SW480 (cell line): ENCODE results near the gene IVD.

ENCODE experiments used
- DNase-seq: peaks from one replicate; pipeline ENCODE4 v3.0.0-alpha.2; 2016; ENCODE audit warnings: low spot score

Gene IVD

DNA sequence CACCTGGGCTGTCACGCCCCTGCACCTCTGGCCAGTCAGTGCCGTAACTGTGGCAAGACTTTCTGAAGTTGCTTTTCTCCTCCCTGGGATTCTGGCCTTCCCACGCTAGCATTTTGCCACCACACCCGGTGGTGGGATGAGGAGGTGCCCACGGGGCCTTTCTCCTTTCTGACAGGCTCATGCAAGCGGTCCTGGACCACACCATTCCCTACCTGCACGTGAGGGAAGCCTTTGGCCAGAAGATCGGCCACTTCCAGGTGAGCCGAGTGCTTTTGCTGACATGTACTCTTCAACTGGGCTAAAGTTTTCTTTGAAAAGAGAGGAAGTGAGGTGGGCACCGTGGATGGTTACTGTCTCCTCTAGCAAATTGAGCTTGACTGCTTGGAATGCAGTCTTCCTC lies 9.6 kb downstream of the IVD start:
- no peak for DNase-seq

DNA sequence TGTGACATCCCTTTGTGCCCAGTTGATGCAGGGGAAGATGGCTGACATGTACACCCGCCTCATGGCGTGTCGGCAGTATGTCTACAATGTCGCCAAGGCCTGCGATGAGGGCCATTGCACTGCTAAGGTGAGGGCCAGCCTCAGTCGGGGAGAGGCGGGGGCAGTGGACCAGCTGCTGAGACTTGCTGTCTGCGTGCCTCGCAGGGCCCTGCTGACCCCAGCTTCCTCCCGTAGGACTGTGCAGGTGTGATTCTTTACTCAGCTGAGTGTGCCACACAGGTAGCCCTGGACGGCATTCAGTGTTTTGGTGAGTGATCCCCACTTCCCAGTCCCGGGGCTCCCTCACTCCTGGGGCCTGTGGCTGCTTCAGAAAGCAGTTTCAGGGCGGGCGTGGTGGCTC lies 10.5 kb downstream of the IVD start:
- DNase-seq, result no peak

DNA sequence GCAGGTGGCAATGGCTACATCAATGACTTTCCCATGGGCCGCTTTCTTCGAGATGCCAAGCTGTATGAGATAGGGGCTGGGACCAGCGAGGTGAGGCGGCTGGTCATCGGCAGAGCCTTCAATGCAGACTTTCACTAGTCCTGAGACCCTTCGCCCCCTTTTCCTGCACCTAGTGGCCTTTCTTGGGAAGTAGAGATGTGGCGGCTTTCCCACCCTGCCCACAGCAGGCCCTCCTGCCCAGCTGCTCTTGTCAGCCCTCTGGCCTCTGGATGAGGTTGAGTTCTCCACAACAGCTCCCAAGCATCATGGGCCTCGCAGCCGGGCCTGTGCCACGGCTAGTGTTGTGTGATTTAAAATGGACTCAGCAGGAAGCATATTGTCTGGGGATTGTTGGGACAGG lies 12.5 kb downstream of the IVD start:
- DNase-seq, result no peak

DNA sequence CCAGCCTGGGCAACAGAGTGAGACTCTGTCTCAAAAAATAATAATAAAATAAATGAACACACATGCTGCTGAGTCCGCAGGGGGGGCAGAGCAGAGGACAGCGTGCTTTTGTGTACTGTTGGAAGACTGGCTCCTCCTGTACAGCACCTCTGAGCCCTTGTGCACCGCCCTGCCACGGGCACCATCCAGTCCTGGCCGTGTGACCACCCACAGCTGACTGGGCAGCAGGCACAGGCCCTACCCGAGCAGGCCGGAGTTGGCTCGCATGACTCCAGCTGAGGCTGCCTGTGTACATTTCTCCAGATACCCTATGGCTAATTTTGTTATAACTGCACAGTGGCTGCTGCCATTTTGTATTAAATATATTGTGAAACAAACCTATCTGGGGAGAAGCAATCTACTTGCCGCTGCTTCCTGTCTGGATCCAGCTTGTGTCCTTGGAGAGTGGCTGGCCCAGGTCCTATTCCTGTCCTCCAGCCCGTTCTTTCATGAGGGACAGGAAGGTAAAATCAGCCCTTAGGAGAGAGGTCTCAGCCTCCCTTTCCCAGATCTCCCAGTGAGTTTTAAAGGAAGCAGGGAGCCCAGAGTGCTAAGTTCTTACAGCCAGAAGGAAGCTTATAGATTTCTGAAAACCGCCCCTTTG lies 14.6 kb downstream of the IVD start:
- DNase-seq, result no peak

DNA sequence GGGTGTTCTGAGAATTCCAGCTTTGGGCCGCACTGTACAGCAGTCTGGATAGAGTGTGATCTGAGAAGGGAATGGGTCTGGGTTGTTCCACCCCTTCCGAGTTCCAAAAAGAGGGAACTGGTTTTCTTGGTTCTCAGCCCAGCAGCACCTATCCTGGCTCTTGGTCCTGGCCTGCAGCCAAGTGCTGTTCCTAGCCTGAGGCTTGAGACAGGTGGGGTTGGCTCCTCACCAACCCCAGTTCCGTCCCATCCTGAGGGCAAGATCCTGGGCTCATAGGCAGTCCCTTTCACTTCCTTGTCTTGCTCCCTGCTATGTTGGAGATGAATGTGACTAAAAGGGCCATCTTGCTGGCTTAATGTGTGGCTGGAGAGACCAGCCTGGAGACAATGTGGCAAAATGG lies 15.2 kb downstream of the IVD start:
- no peak for DNase-seq

DNA sequence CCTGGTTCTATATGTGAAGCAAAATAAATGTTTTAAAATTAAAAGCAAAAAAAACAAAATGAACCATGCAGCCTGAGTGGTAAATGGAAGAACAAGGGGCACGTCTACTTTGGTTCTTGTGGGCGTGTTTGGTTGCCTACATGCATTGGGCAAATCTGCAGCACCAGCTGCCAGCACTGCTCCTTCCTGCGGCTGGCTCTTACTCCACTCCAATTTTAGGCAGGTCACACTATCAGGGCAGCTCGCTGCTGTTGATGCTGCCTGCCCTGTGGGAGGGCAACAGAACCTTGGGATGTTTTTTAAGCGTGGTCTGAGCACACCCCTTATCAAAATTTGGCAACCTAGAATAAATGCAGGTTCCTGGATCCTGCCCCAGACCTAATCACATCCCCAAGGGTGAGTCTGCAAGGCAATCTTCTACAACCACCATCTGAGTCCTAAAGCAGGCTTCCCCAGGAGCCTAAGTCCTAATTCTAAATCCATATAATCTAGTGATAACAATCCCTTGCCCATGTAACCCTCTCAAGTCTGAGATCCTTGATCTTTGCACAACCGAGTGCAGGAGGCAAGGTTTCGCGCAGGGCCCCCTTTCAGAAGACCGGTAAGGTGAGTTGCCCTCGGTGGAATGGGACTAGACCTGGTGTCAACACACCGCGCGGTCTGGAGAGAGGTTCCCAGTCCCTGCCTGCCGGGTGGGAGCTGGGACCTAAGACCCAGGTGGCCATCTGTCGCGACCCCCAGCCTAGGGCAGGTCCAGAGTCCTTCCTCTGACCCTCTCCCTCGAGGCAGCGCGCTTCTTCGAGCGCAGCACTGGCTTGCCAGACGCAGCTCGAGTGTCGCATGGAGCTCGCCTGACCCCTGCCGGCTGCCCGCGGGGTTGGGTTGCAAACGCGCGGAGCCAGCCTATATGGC lies 15.9 kb downstream of the IVD start:
- peak; percentile 33 for DNase-seq

DNA sequence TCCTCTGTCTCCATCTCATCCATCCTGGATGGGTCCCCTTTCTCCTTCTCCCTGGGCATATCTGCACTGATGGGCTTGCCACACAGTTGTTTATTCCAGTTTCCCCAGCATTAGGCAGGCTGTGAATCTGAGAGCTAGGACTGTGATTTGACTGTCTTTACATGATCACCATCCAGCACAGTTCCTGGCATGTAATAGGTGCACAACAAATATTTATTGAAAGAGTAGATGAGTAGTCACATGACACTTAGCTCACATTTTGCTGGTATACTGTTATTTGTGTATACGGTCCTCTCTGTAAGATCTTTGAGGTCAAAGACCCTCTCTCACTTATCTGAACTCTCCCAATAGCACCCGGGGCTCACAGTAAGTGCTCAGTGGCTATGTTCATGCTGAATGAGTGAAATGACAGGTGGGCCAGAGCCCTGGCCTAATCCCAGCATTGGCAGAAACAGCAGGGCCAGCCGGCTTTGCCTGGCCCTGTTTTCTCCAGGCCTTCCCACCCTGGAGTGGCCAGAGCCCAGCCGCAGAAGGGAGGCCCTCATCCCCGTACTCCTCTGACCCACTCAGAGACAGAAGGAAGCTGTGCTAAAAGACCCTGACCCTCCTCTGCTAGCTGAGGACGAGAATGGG lies 19.0 kb downstream of the IVD start:
- no peak for DNase-seq

DNA sequence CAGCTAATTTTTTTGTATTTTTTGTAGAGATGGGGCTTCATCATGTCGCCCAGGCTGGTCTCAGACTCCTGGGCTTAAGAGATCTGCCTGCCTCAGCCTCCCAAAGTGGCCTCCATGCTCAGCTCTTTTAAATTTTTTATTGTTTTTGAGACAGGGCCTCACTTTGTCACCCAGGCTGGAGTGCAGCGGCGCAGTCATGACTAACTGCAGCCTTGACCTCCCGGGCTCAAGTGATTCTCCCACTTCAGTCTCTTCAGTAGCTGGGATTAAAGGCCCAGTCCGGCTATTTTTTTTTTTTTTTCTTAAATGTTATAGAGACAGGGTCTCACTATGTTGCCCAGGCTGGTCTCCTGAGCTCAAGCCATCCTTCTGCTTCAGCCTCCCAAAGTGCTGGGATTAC lies 20.1 kb downstream of the IVD start:
- no peak for DNase-seq

DNA sequence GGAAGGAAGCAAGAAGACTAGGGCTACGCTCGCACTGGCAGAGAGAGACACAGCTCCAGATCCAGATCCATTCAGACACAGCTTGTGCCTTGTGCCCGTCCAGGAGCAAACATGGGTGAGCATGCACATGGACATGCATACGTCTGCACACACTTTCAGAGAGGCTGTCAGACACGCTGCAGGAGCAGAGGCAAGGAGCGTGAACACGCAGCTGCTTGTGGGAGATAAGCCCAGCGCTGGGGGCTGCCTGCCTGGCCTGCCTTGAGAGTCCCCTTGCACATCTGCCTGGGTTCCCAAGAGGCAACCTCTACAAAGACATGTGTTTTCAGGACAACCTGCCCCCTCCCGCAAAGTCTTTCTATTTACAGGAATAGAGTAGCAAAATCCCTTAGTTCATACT lies 21.6 kb downstream of the IVD start:
- DNase-seq, result no peak

DNA sequence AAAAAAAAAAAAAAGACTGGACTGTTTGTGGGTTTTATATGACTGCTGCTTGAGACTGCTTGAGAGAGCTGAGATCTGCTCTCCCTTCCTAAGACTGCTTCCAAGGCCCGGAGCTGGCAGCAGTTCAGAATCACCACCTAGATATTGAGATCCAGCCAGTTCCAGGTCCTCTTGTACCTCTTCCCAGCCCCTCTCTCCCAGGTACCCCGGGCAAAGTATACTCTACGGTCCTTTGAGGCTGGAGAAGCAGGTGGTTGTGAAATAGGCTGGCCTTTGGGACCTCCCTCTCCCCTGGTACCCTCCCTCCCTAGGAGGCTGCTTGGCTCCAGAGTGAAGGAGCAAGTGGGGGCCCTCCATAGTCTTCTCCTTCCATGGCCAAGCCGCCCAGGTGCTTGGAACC lies 22.6 kb downstream of the IVD start:
- no peak for DNase-seq

DNA sequence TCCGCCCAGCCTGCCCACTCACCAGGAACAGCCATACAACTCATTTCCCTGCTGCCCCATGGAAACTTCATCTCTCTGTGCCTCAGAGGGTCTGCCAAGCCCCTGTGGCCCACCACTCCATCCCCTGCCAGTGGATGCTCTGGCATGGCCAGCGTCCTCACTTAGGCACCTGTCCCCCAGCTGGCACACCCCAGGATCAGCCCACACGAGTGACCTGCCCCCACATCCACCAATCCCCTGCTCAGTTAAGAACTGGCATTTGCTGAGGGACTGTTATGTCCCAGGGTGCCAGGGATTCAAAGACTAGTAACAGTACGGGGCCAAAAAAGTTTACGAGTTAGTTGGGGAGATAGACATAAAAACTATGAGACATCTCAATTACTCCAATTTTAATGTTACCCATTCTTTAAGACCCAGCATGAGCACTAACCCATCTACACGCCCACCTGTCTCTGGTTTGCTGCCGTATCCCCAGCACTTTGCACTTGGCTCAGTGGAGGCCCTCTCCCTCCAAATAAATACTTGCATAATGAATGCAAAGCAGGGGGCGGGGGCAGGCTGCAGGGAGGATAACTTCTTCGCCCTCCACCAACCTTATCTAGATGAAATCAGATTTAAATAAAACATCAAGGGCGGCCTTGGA lies 23.6 kb downstream of the IVD start:
- no peak for DNase-seq

DNA sequence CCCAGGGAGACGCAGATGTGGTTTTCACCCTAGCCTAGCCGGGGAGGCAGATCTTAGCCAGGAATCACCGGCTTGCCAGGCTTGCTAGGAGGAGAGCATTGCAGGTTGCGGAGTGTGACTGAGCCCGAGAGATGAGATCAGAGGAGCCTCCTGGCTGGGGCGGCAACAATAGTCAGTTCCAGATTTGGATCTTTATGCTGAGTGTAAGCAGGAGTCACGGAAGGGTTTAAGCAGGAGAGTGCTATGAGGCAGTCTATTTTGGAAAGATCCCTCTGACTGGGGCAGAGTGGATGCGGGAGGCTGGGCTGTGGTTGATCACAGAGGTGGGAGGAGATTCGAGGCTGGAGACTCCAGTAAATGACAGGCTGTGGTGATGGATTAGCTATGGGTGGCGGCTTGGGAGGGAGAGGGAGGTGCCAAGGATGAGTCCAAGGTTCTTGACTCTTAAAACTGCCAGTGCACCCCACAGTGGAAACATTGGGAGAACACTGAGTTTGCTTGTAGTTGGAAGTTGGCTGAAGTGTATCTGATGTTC lies 24.7 kb downstream of the IVD start:
- peak; percentile 15 for DNase-seq

DNA sequence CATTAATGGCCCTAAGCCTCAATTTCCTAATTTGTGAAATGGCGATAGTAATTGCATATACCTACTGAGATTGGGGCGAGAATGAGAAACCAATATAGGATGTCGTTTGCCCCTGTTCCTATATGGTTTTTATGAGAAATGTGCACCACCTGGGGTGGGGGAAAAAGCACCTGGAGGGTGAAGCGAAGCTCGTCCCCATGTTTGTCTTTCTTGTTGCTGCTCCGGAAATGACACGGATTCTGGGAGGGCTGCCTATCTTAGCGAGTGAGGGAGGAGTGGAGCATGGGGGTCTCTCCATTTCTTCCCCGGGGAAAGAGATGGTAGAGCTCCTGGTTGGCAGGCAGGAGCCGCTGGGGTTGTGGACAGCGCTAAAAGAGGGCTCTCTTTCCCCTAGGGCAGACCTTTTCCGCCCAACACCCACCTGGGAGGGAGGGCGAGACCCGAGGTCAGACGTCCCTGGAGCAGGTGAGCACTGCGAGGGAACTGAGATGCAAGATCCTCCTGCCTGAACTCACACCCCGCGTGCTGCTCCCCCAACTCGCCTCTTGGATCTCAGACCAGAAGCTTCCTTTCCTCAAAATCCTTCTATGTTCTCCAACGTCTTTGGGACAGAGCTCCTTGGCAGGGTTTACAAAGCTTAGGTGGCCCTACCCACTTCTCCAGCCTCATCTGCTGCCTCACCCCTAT lies 29.6 kb downstream of the IVD start:
- no peak for DNase-seq

DNA sequence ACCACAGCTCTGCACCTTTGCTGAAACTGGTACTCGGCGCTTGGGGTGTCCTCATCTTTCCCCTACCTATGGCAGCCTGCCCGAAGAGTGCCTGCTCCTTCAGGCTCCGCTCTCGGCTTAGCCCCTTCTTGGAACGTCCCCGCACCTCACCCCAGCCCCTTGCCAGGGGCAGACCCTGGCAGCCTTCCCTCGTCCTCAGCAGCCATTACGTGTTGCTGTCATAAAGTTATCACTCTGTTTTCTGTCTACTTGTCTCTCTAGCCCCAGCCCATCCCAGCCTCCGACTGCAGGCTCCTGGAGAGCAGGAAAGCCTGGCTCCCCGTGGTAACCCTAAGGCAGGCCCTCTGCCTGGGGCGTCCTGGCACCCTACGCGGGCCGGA lies 30.1 kb downstream of the IVD start:
- no peak for DNase-seq

DNA sequence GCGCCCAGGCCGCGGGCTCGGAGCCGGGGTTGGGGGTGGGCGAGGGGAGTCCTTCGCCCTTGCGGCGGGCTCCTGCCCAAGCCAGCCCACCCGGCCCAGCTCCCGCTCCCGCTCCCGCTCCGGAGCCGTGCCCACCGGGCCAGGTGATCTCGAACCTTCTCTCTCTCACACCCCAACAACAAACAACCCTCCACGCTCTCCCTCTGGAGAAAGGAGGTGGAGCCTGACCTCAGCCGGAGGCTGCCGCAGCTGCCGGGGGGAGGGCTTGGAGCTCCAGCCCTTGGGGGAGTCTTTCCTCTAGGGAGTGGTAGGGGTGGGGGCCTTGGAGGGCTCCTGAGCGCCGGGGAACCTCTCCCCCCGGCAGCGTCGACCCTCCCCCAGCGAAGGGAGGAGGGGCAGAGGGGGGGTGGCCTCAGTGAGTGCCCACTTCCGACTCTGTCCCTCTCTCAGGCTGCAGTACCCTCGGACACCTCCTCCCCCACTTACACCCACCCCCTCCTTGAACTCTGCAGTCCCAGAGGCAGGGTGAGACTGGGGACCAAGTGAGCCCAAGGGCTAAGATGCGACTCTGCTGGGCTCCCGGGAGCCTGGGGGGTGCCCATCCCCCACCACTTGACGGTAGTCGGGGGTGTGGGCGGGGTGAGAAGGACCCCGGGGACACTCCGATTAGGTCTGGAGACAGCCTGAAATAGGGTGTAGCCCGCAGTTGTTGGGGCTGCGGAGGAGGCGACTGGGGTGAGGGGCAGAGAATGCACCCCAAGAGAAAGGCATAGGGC lies 30.7 kb downstream of the IVD start:
- no peak for DNase-seq

DNA sequence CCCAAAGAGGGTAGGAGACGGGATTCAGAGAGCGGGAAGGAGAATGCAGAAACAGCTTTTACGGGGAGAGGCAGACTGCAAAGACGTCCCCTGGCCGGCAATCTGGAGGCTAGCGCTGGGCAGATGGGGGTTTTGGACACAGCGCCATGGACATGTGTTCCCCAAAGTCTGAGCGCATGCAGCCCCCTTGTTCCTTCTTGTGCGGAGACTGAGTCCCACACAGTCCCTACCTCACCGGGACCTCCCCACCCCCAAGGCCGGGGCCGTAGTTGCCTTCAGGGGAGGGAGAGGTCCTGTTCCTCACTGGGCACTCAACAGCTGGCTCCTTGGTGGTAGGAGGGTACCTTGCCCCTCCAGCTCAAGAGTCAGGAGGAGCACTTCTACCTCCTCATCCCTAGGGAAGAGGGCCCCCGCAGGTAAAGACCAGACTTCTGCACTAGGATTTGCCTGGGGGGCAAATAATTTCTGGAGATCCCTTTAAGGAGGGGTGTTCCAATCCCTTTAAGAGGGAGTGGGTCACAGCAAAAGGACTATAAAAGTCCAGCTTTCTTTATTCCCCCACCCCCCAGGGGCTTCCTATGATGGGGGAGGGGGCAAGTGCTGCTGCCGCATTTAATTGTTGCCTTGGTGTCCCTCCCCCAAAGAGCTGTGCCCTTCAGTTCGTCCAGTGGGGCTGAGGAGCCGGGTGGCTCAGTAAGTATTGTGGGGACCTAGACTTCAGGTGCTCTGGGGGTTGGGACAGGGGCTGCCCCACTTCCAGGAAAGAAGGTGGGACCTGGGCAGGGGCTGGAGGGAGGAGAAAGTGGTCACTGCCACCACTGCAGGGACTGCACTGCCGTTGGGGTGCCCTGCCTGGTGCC lies 31.5 kb downstream of the IVD start:
- no peak for DNase-seq

DNA sequence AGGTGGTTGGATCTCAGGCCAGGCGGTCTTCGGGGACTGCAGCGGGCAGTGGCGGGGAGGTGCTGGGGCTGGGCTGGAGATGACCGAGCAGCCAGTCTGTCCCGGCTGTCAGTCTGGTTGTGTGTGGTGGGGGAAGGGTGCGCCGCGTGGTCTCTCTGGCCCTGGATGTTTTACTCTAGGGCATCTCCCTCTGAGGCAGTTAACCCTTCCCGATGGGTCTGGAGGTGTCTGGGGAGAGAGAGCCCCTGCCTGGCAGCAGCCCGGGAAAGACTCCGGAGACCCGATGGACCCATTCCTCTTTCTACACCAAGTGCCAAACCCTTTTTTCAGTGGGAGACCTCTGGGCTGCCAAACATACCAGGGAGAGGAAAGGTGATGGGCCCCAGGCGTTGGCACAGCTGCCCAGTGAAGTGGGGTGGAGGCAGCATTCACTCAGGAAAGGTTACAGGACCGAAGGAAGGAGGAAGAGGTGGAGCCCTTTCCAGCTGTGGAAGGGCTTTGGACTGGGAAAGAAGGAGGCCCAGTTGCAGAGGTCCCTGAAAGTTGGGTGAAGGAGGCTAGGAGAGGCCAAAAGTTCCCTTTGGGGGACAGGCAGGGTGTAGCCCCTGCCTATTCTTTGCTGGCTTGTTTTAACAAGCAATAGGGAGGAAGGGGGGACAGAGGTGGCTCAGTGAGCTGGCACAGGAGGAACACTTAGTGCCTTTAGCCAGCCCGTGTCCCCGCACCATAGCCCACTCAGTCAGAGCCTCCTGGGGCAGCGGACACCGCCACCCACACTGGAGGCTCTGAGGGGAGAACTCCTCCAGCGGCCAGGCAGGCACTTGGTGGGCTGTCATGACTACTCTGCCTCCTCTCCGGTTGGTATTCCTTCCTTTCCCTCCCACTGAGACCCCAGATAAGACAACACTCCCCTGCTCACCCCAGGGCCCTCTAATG lies 32.4 kb downstream of the IVD start:
- DNase-seq, result no peak

DNA sequence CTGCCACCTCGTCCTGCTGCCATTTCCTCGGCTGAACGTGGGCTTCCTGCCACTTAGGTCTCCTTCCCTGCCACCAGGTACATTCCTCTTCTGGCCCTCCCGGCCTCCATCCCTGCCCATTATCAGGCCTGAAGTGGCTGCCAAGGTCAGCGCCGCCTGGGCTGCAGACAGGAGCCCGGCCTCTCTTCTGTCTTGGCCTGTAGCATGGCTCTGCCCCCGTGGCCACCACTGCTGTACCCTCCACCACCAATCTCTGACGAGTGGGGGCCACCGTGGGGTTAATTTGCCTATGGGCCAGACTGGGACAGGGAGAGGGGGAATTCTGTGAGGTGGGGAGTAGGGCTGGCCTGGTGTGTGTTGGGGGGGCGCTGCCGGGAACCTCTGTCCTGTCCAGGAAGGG lies 33.1 kb downstream of the IVD start:
- DNase-seq, result no peak

DNA sequence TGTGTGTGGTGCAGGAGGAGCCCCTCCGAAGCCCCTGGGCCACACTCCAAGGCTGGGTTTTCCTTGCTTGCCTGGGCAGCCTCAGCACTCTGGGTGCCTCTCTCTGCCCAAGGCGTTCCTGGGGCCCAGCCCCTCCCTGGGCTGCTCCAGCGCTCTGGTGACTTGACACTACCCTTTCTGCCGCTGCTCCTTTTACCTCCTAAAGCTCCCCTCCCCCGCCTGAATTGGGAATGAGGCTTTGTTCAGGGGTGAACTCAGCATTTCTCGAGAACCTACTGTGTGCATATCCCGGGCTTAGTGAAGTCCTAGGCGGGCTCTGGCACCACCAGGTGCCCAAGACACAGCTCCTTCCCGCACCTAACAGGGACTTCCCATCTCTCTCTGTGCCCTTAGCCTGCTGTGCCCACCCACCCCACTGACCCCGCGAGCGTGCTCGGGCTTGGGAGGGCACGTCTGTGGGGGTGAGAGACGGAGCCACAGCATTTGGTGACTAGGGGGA lies 33.9 kb downstream of the IVD start:
- DNase-seq, result peak; percentile 21
